Measurements from ENCODE around the gene ATP6AP1. TPM values are rescaled to one million over a fixed set of nuclear protein-coding genes. Genes with fewer than 3 reads are reported as not detected.

Gene ATP6AP1
- total and polyA plus RNA-seq, 10 of the 15 experiments (the other 5 are each of a cell fraction or from before 2014, with no cell fraction given) = 4.5 to 56.4 (median 32.0) TPM

- DNase-seq (ENCODE audit: low read depth, low spot score) (peak; percentile 64), ATAC-seq (peak; percentile 94), FAIRE-seq (no peak)
- POLR2A ChIA-PET = interaction anchor here (0.5 to 1.4 kb wide), 7 partner anchors 8 to 48 kb away, joined by 3 to 7 read pairs (median 3); partner anchors contain the start of genes FAM3A, SLC10A3 and UBL4A
- RAD21 ChIA-PET (ENCODE audit: unreplicated experiment) = interaction anchor here (0.6 to 0.8 kb wide), 4 partner anchors 8 to 49 kb away, joined by 3 to 6 read pairs (median 4); partner anchors contain the start of gene SLC10A3
- Histone ChIP-seq H3K27ac (ENCODE audit: control insufficient read depth, insufficient read depth) (peak within 1 kb of the TSS; percentile 67), H3K4me3 (peak within 1 kb of the TSS; percentile 58; the same call in 1 of the 2 replicates), H3K4me1 (ENCODE audit: control insufficient read depth, insufficient read depth, low read length) (no peaks in the 10 kb centered on the region; the same call in 1 of the 2 replicates), H3K4me2 (ENCODE audit: control insufficient read depth, insufficient read depth) (peak within 1 kb of the TSS; percentile 94), H3K27me3 (replicated peaks in 1 of 2; ENCODE audit: control insufficient read depth in 2 of 2, insufficient read depth in 2 of 2, low read length in 1 of 2) (no peaks in the 10 kb centered on the region), H3K9me3 (replicated peaks; ENCODE audit: control insufficient read depth, insufficient read depth, low read length) (no peaks in the 10 kb centered on the region), H2AFZ (ENCODE audit: control insufficient read depth, low read depth, low read length) (peak within 1 kb of the TSS; percentile 80), H3K79me2 (ENCODE audit: control insufficient read depth, insufficient read depth, low read length) (no peaks in the 10 kb centered on the region; the same call in 1 of the 2 replicates), H3K36me3 (ENCODE audit: control insufficient read depth in 2 of 2, insufficient read depth in 2 of 2, low read length in 1 of 2) (no peaks in the 10 kb centered on the region), H4K20me1 (ENCODE audit: control insufficient read depth, insufficient read depth) (no peaks in the 10 kb centered on the region), H3K9ac (ENCODE audit: control insufficient read depth, insufficient read depth, low read length) (peak within 1 kb of the TSS; percentile 57)
- intact Hi-C loops (cut with micrococcal nuclease; ENCODE audit: unreplicated experiment) = loop anchor here (2.0 to 5.0 kb wide), 3 partner anchors 38 to 68 kb away; partner anchors contain the start of genes FAM3A, GDI1 and TAFAZZIN
- BruUV-seq (replicated peaks) = no TSS peak
- CTCF ChIA-PET = interaction anchor here (0.8 kb wide), 1 partner anchor 11 kb away, joined by 3 read pairs; the partner anchor contains the start of gene SLC10A3
- 41% methylated on average over 77 of the region's 85 CpGs for WGBS (ENCODE audit: insufficient coverage, insufficient replicate concordance, low lambda C conversion rate, missing lambda C conversion rate)
- in situ Hi-C loops (cut with MboI) = no loop called here
- SMC1A ChIA-PET (ENCODE audit: uncharacterized antibody, unreplicated experiment) = interaction anchor here (0.6 kb wide), 1 partner anchor 409 kb away, joined by 3 read pairs; no protein-coding TSS in a partner anchor
- TF ChIP-seq ZSCAN29 (IDR thresholded peaks at IDR 0.05) (no peak), KDM1A (IDR thresholded peaks at IDR 0.05; ENCODE audit: borderline replicate concordance) (no peak), SMC3 (IDR thresholded peaks at IDR 0.05; ENCODE audit: borderline replicate concordance, low read length) (no peak), WRNIP1 (IDR thresholded peaks at IDR 0.05; ENCODE audit: borderline replicate concordance, low read depth, low read length) (no peak), NR2C1 (IDR thresholded peaks at IDR 0.05) (no peak), NFYA (IDR thresholded peaks at IDR 0.05; ENCODE audit: borderline replicate concordance, low read depth, low read length) (no peak), SREBF1 (IDR thresholded peaks at IDR 0.05; ENCODE audit: low read length) (no peak), MLLT1 (IDR thresholded peaks at IDR 0.05) (no peak), POU2F2 (IDR thresholded peaks at IDR 0.05; ENCODE audit: borderline replicate concordance, low read depth, low read length) (no peak), USF2 (IDR thresholded peaks at IDR 0.05; ENCODE audit: borderline replicate concordance, low read depth, low read length) (no peak), YBX1 (IDR thresholded peaks at IDR 0.05) (no peak), SRF (IDR thresholded peaks at IDR 0.05; ENCODE audit: low read depth in 2 of 2, low read length in 2 of 2) (no peak), RB1 (IDR thresholded peaks at IDR 0.05; ENCODE audit: borderline replicate concordance) (peak; percentile 99), POLR2AphosphoS5 (IDR thresholded peaks at IDR 0.05; ENCODE audit: low read length) (no peak), JUNB (IDR thresholded peaks at IDR 0.05) (no peak), HDGF (IDR thresholded peaks at IDR 0.05) (no peak; the same call in 1 of the 2 replicates), ATF2 (IDR thresholded peaks at IDR 0.05; ENCODE audit: low read length) (no peak), FOXM1 (IDR thresholded peaks at IDR 0.05; ENCODE audit: low read depth, low read length) (no peak), BRCA1 (IDR thresholded peaks at IDR 0.05; ENCODE audit: low read depth, low read length) (no peak), EP300 (IDR thresholded peaks at IDR 0.05; ENCODE audit: borderline replicate concordance in 1 of 2, control insufficient read depth in 1 of 2, low read depth in 2 of 2, low read length in 2 of 2) (no peak; a peak in 1 of 4 replicates), BACH1 (IDR thresholded peaks at IDR 0.05; ENCODE audit: borderline replicate concordance) (peak; percentile 65)
These were observed 50.5 kb downstream of the ATP6AP1 start, which contains the start of gene LAGE3 for GRCh38 chrX:154478728-154479622. LAGE3 (minus strand) TSS chrX:154479281; CDS start chrX:154478915, 366 bp downstream.

Measured in GM12878 (cell line).